ENCODE results near the gene INMT.

The INMT gene

GRCh38 chr7:30708412-30708811, 43.5 kb upstream of the INMT start:
- Histone ChIP-seq H3K9me3 (ENCODE audit: insufficient read depth, low read depth, low read length) (no peaks in the 10 kb centered on the region), H2BK5ac (ENCODE audit: low read depth, low read length, poor library complexity) (no peak overlapping the region), H3K4me1 (ENCODE audit: control insufficient read depth in 1 of 2, insufficient read depth in 2 of 2, low read length in 2 of 2) (peaks cover 4 to 6% of the 10 kb centered on the region in 2 experiments), H4K12ac (ENCODE audit: low read depth, low read length) (no peak overlapping the region), H4K91ac (ENCODE audit: low read depth, low read length) (no peak overlapping the region), H2AK5ac (ENCODE audit: low read length) (no peak overlapping the region), H2AFZ (ENCODE audit: insufficient read depth, low read length, poor library complexity) (no peak overlapping the region), H4K8ac (ENCODE audit: low read depth, low read length) (no peak overlapping the region), H3K14ac (ENCODE audit: low read length) (no peak overlapping the region), H3K4me2 (ENCODE audit: low read length) (no peak overlapping the region), H3K36me3 (ENCODE audit: control insufficient read depth in 1 of 2, insufficient read depth in 2 of 2, low read length in 2 of 2) (no peaks in the 10 kb centered on the region), H2BK120ac (ENCODE audit: insufficient read depth, low read length, poor library complexity) (no peak overlapping the region), H3K23ac (ENCODE audit: low read length) (no peak overlapping the region), H3K79me2 (ENCODE audit: control insufficient read depth, insufficient read depth, low read length, poor library complexity) (no peaks in the 10 kb centered on the region), H3K18ac (ENCODE audit: low read length) (no peak overlapping the region), H3K4ac (ENCODE audit: low read depth, low read length) (no peak overlapping the region), H3K27me3 (ENCODE audit: insufficient read depth, low read length) (no peaks in the 10 kb centered on the region), H3K9ac (ENCODE audit: low read length) (no peak overlapping the region), H2BK12ac (ENCODE audit: low read length) (no peak overlapping the region), H3K27ac (ENCODE audit: low read depth, low read length) (no peak overlapping the region), H3K4me3 (ENCODE audit: low read depth, low read length) (no peak overlapping the region), H3K79me1 (ENCODE audit: low read length) (no peaks in the 10 kb centered on the region)
- no CpG with 5 or more reads among the region's 4 CpGs for WGBS (ENCODE audit: extremely low coverage, insufficient coverage, insufficient read length)
- DNase-seq = no peak

DNA sequence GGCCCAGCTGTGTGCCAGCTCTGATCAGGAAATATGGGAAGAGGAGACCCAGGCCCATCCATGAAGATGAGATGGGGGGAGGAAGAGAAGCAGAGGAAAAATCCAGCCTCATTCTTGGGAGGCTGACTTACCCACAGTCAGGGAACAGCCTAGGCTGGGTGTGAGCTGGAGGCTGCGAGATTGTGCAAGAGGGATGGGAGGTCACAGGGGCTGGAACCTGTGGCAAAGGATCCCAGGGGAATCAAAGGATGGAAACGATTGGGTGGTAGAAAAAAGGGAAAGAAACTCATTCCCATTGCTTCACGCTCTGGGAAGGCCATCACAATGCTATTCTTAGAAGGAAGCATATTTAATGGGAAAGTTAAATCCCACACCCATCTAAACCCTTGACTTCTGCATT, 43.0 kb upstream of the INMT start:
- no peaks in the 10 kb centered on the region for H3K27me3 ChIP-seq (ENCODE audit: insufficient read depth, low read length)
- H2BK5ac ChIP-seq (ENCODE audit: low read depth, low read length, poor library complexity) = no peak overlapping the region
- no peaks in the 10 kb centered on the region for H3K79me1 ChIP-seq (ENCODE audit: low read length)
- no peak overlapping the region for H2AFZ ChIP-seq (ENCODE audit: insufficient read depth, low read length, poor library complexity)
- H4K12ac ChIP-seq (ENCODE audit: low read depth, low read length) = no peak overlapping the region
- H3K9me3 ChIP-seq (ENCODE audit: insufficient read depth, low read depth, low read length) = no peaks in the 10 kb centered on the region
- WGBS (ENCODE audit: extremely low coverage, insufficient coverage, insufficient read length) = no CpG with 5 or more reads among the region's 3 CpGs
- H4K91ac ChIP-seq (ENCODE audit: low read depth, low read length) = no peak overlapping the region
- H3K4me3 ChIP-seq (ENCODE audit: low read depth, low read length) = no peak overlapping the region
- peaks cover 4 to 6% of the 10 kb centered on the region in 2 experiments for H3K4me1 ChIP-seq (ENCODE audit: control insufficient read depth in 1 of 2, insufficient read depth in 2 of 2, low read length in 2 of 2)
- H3K4ac ChIP-seq (ENCODE audit: low read depth, low read length) = no peak overlapping the region
- H3K18ac ChIP-seq (ENCODE audit: low read length) = no peak overlapping the region
- H2BK12ac ChIP-seq (ENCODE audit: low read length) = no peak overlapping the region
- no peak overlapping the region for H2AK5ac ChIP-seq (ENCODE audit: low read length)
- no peak overlapping the region for H3K4me2 ChIP-seq (ENCODE audit: low read length)
- H3K14ac ChIP-seq (ENCODE audit: low read length) = no peak overlapping the region
- H3K9ac ChIP-seq (ENCODE audit: low read length) = no peak overlapping the region
- no peak for DNase-seq
- no peak overlapping the region for H3K27ac ChIP-seq (ENCODE audit: low read depth, low read length)
- no peak overlapping the region for H3K23ac ChIP-seq (ENCODE audit: low read length)
- no peak overlapping the region for H4K8ac ChIP-seq (ENCODE audit: low read depth, low read length)
- no peaks in the 10 kb centered on the region for H3K79me2 ChIP-seq (ENCODE audit: control insufficient read depth, insufficient read depth, low read length, poor library complexity)
- H3K36me3 ChIP-seq (ENCODE audit: control insufficient read depth in 1 of 2, insufficient read depth in 2 of 2, low read length in 2 of 2) = no peaks in the 10 kb centered on the region
- no peak overlapping the region for H2BK120ac ChIP-seq (ENCODE audit: insufficient read depth, low read length, poor library complexity)

GRCh38 chr7:30709549-30709948, 42.4 kb upstream of the INMT start:
- H3K27me3 ChIP-seq (ENCODE audit: insufficient read depth, low read length) = no peaks in the 10 kb centered on the region

DNA sequence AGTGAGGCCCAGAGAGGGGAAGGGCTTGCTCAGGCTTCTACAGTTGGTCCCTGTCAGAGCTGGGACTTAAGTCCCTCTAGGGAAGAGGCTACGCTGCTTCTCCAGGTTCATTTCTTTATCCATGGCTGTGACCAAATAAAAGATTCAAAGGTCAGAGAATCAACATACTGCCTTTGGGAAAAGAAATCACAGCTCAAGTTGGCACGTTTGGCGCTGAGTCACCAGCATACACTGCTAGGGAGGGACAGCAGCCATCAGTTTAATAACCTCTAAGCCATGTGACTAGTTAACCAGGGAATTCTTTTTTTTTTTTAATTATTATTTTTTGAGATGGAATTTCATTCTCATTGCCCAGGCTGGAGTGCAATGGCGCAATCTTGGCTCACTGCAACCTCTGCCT, 41.3 kb upstream of the INMT start:
- H2BK5ac ChIP-seq (ENCODE audit: low read depth, low read length, poor library complexity) = no peak overlapping the region

More at GRCh38 chr7:30709549-30709948, 42.4 kb upstream of the INMT start:
- Histone ChIP-seq H2BK5ac (ENCODE audit: low read depth, low read length, poor library complexity) (no peak overlapping the region), H3K27ac (ENCODE audit: low read depth, low read length) (no peak overlapping the region), H3K4me2 (ENCODE audit: low read length) (no peak overlapping the region), H4K91ac (ENCODE audit: low read depth, low read length) (no peak overlapping the region), H2BK12ac (ENCODE audit: low read length) (no peak overlapping the region), H4K12ac (ENCODE audit: low read depth, low read length) (no peak overlapping the region), H3K9me3 (ENCODE audit: insufficient read depth, low read depth, low read length) (peaks cover under 1% of the 10 kb centered on the region), H3K9ac (ENCODE audit: low read length) (no peak overlapping the region), H4K8ac (ENCODE audit: low read depth, low read length) (no peak overlapping the region), H3K14ac (ENCODE audit: low read length) (no peak overlapping the region), H2BK120ac (ENCODE audit: insufficient read depth, low read length, poor library complexity) (no peak overlapping the region), H2AK5ac (ENCODE audit: low read length) (no peak overlapping the region), H3K79me2 (ENCODE audit: control insufficient read depth, insufficient read depth, low read length, poor library complexity) (no peaks in the 10 kb centered on the region), H2AFZ (ENCODE audit: insufficient read depth, low read length, poor library complexity) (no peak overlapping the region), H3K36me3 (ENCODE audit: control insufficient read depth in 1 of 2, insufficient read depth in 2 of 2, low read length in 2 of 2) (no peaks in the 10 kb centered on the region), H3K4me1 (ENCODE audit: control insufficient read depth in 1 of 2, insufficient read depth in 2 of 2, low read length in 2 of 2) (peaks cover 4 to 6% of the 10 kb centered on the region in 2 experiments), H3K79me1 (ENCODE audit: low read length) (no peaks in the 10 kb centered on the region), H3K4ac (ENCODE audit: low read depth, low read length) (no peak overlapping the region), H3K4me3 (ENCODE audit: low read depth, low read length) (no peak overlapping the region), H3K23ac (ENCODE audit: low read length) (no peak overlapping the region), H3K18ac (ENCODE audit: low read length) (no peak overlapping the region)
- no peak for DNase-seq
- no CpG with 5 or more reads among the region's 6 CpGs for WGBS (ENCODE audit: extremely low coverage, insufficient coverage, insufficient read length)

More for the DNA sequence above, 41.3 kb upstream of the INMT start:
- Histone ChIP-seq H3K79me2 (ENCODE audit: control insufficient read depth, insufficient read depth, low read length, poor library complexity) (no peaks in the 10 kb centered on the region), H2BK12ac (ENCODE audit: low read length) (no peak overlapping the region), H3K9ac (ENCODE audit: low read length) (no peak overlapping the region), H2BK120ac (ENCODE audit: insufficient read depth, low read length, poor library complexity) (no peak overlapping the region), H3K27ac (ENCODE audit: low read depth, low read length) (no peak overlapping the region), H3K27me3 (ENCODE audit: insufficient read depth, low read length) (no peaks in the 10 kb centered on the region), H3K18ac (ENCODE audit: low read length) (no peak overlapping the region), H3K4ac (ENCODE audit: low read depth, low read length) (no peak overlapping the region), H4K91ac (ENCODE audit: low read depth, low read length) (no peak overlapping the region), H2AK5ac (ENCODE audit: low read length) (no peak overlapping the region), H3K14ac (ENCODE audit: low read length) (no peak overlapping the region), H3K4me3 (ENCODE audit: low read depth, low read length) (no peak overlapping the region), H3K79me1 (ENCODE audit: low read length) (no peaks in the 10 kb centered on the region), H2AFZ (ENCODE audit: insufficient read depth, low read length, poor library complexity) (no peak overlapping the region), H3K36me3 (ENCODE audit: control insufficient read depth in 1 of 2, insufficient read depth in 2 of 2, low read length in 2 of 2) (no peaks in the 10 kb centered on the region), H3K23ac (ENCODE audit: low read length) (no peak overlapping the region), H3K9me3 (ENCODE audit: insufficient read depth, low read depth, low read length) (peaks cover 2% of the 10 kb centered on the region), H3K4me1 (ENCODE audit: control insufficient read depth in 1 of 2, insufficient read depth in 2 of 2, low read length in 2 of 2) (no peaks in the 10 kb centered on the region), H3K4me2 (ENCODE audit: low read length) (no peak overlapping the region), H4K8ac (ENCODE audit: low read depth, low read length) (no peak overlapping the region), H4K12ac (ENCODE audit: low read depth, low read length) (no peak overlapping the region)
- no CpG with 5 or more reads among the region's 4 CpGs for WGBS (ENCODE audit: extremely low coverage, insufficient coverage, insufficient read length)
- DNase-seq = no peak

Measured in trophoblast cell (in vitro differentiated cells and primary cell).